Renal cortex interstitium (tissue), 3 donors: Measurements from ENCODE around the gene BEST2. TPM values are rescaled to one million over a fixed set of nuclear protein-coding genes. Genes with fewer than 3 reads are reported as not detected.

ENCODE experiments used
- polyA plus RNA-seq, 3 donors: library from polyadenylated mRNA; unstranded; fragments of 120-200 nt; gene quantifications; one replicate each; pipeline ENCODE4 v1.2.1, GENCODE V29; 2013; ENCODE audit not compliant: insufficient read length in 3 of 3

The BEST2 gene
- polyA plus RNA-seq, 3 donors: 0.08 to 0.13 (median 0.09) TPM

Other genes with a start within 250 kb of the BEST2 start
- gene ZNF564, start 200.3 kb upstream of the BEST2 start, polyA plus RNA-seq: 10 to 100 TPM; 12.2 to 13.0 (median 12.5) TPM
- 1 to 10 TPM; 4.3 to 5.0 (median 4.4) TPM for gene ZNF490, start 141.0 kb upstream of the BEST2 start, polyA plus RNA-seq
- gene ZNF791, start 140.9 kb upstream of the BEST2 start, polyA plus RNA-seq: 10 to 100 TPM; 20.0 to 26.8 (median 26.7) TPM
- gene MAN2B1, start 85.0 kb upstream of the BEST2 start, polyA plus RNA-seq: 10 to 100 TPM; 28.6 to 38.1 (median 31.5) TPM
- gene WDR83, start 85.0 kb upstream of the BEST2 start, polyA plus RNA-seq: 10 to 100 TPM; 13.7 to 26.0 (median 17.8) TPM
- 100 to 1,000 TPM in 1 of 3 donors, 10 to 100 TPM in 2; 68.5 to 103 (median 83.0) TPM for gene DHPS, start 69.9 kb upstream of the BEST2 start, polyA plus RNA-seq
- gene GNG14, start 63.8 kb upstream of the BEST2 start, polyA plus RNA-seq: under 1 TPM in 2 of 3 donors, not detected in 1; 0.45 to 0.55 TPM
- gene FBXW9, start 55.2 kb upstream of the BEST2 start, polyA plus RNA-seq: 10 to 100 TPM; 12.2 to 17.0 (median 15.1) TPM
- 10 to 100 TPM; 66.7 to 81.9 (median 79.3) TPM for gene TNPO2, start 27.9 kb upstream of the BEST2 start, polyA plus RNA-seq
- 100 to 1,000 TPM; 150 to 204 (median 184) TPM for gene TRIR, start 17.1 kb upstream of the BEST2 start, polyA plus RNA-seq
- gene GET3, start 14.3 kb upstream of the BEST2 start, polyA plus RNA-seq: 10 to 100 TPM; 76.6 to 94.6 (median 82.7) TPM
- 10 to 100 TPM; 43.8 to 89.3 (median 56.4) TPM for gene HOOK2, start 23.8 kb downstream of the BEST2 start, polyA plus RNA-seq
- gene JUNB, start 39.7 kb downstream of the BEST2 start, polyA plus RNA-seq: 10 to 100 TPM; 32.8 to 50.1 (median 44.2) TPM
- gene PRDX2, start 50.0 kb downstream of the BEST2 start, polyA plus RNA-seq: 100 to 1,000 TPM; 283 to 360 (median 327) TPM
- gene THSD8, start 50.3 kb downstream of the BEST2 start, polyA plus RNA-seq: 1 to 10 TPM; 4.7 to 9.0 (median 6.7) TPM
- 10 to 100 TPM; 29.4 to 44.1 (median 34.0) TPM for gene RNASEH2A, start 54.8 kb downstream of the BEST2 start, polyA plus RNA-seq
- gene RTBDN, start 82.8 kb downstream of the BEST2 start, polyA plus RNA-seq: under 1 TPM in 1 of 3 donors, not detected in 2; 0.14 TPM
- 1 to 10 TPM; 1.0 to 1.3 (median 1.1) TPM for gene MAST1, start 86.7 kb downstream of the BEST2 start, polyA plus RNA-seq
- gene DNASE2, start 129.7 kb downstream of the BEST2 start, polyA plus RNA-seq: 10 to 100 TPM; 10.2 to 12.6 (median 11.7) TPM
- gene KLF1, start 135.4 kb downstream of the BEST2 start, polyA plus RNA-seq: under 1 TPM; 0.27 to 0.59 (median 0.32) TPM
- 10 to 100 TPM; 31.9 to 38.3 (median 33.4) TPM for gene GCDH, start 139.4 kb downstream of the BEST2 start, polyA plus RNA-seq
- gene SYCE2, start 167.5 kb downstream of the BEST2 start, polyA plus RNA-seq: 1 to 10 TPM; 3.0 to 4.5 (median 3.1) TPM
- gene FARSA, start 181.9 kb downstream of the BEST2 start, polyA plus RNA-seq: 10 to 100 TPM; 41.2 to 58.6 (median 52.8) TPM
- 100 to 1,000 TPM; 842 to 975 (median 894) TPM for gene CALR, start 186.8 kb downstream of the BEST2 start, polyA plus RNA-seq
- 10 to 100 TPM; 63.4 to 87.5 (median 85.0) TPM for gene RAD23A, start 194.1 kb downstream of the BEST2 start, polyA plus RNA-seq
- 10 to 100 TPM; 27.4 to 45.9 (median 40.6) TPM for gene GADD45GIP1, start 205.4 kb downstream of the BEST2 start, polyA plus RNA-seq
- under 1 TPM in 2 of 3 donors, not detected in 1; 0.07 to 0.18 TPM for gene DAND5, start 217.8 kb downstream of the BEST2 start, polyA plus RNA-seq
- gene NFIX, start 243.7 kb downstream of the BEST2 start, polyA plus RNA-seq: 10 to 100 TPM; 12.0 to 21.6 (median 21.3) TPM